ENCODE results near the gene SCAMP4.

The SCAMP4 gene

GRCh38 chr19:1905110-1905862, at the start of gene SCAMP4, which contains the start of gene ADAT3:
SCAMP4 (plus strand) TSS chr19:1905399; CDS start chr19:1915020, 9,621 bp downstream.
ADAT3 (plus strand) TSS chr19:1905399; CDS start chr19:1912048, 6,649 bp downstream.
- peak; percentile 98 for DNase-seq (ENCODE audit: low spot score)

GRCh38 chr19:1855828-1856255, 49.4 kb upstream of the SCAMP4 start:
- DNase-seq (ENCODE audit: low spot score): peak; percentile 62

DNA sequence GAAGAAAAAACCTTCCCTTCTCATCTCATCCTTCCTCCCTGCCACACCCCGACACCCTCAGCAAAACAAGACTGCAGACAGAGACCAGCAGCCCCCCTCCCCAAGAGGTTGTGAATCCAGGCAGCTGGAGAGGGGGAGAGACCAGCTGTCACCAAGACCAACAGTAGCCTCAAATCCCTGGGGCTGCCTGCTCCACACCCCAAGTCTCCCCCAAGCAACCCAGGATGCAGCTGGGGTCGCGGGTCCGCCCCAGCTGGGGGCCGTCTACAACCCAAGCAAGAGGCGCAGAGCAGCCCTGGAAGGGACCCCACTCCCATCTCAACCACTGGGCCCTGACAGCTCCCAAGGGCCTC, 48.9 kb upstream of the SCAMP4 start:
- DNase-seq (ENCODE audit: low spot score): peak; percentile 73

GRCh38 chr19:1856698-1857603, 48.2 kb upstream of the SCAMP4 start:
- DNase-seq (ENCODE audit: low spot score): peak; percentile 83

DNA sequence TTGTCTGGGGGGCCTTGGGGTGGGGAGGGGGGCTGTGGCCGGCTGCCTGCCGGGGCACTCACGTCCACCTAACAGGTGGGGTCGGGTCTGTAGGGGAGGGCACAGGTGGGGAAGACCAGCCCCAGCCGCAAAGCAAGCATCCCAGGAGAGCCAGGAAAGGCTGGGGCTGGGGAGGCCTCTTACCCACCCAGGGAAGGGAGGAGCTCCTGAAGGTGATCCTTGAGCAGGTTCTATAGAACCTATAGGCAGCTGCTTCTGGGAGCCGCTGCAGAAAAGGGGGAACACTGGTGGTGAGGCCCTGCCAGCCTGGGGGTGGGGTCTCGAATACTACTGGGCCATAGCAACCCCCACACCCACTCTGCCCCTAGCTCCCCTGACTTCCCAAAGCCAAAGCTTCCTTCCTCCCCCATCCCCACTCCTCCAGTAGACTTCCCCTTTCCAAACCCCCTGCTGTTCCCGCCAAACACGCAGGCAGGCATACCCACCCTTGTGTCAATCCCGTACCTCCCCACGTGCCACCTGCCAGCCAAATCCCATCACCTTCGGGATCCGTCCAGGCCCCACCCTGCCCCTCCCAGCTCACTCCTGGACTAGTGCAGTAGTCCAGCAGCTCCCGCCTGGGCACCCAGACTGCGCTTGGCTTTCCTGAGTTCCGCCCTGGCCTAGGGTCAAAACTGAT, 47.4 kb upstream of the SCAMP4 start:
- DNase-seq (ENCODE audit: low spot score): no peak

GRCh38 chr19:1858412-1859081, 46.7 kb upstream of the SCAMP4 start:
- DNase-seq (ENCODE audit: low spot score): peak; percentile 44

- DNase-seq (ENCODE audit: low spot score): no peak
Observed at GRCh38 chr19:1859331-1859781, 45.8 kb upstream of the SCAMP4 start.

GRCh38 chr19:1860042-1860775, 45.0 kb upstream of the SCAMP4 start:
- peak; percentile 53 for DNase-seq (ENCODE audit: low spot score)

GRCh38 chr19:1860821-1861598, 44.2 kb upstream of the SCAMP4 start:
- DNase-seq (ENCODE audit: low spot score): no peak

GRCh38 chr19:1861599-1862031, 43.6 kb upstream of the SCAMP4 start:
- DNase-seq (ENCODE audit: low spot score): no peak

GRCh38 chr19:1862068-1862423, 43.2 kb upstream of the SCAMP4 start:
- no peak for DNase-seq (ENCODE audit: low spot score)

GRCh38 chr19:1862424-1863327, 42.5 kb upstream of the SCAMP4 start:
- peak; percentile 77 for DNase-seq (ENCODE audit: low spot score)

- no peak for DNase-seq (ENCODE audit: low spot score)
Observed at GRCh38 chr19:1863328-1863637, 41.9 kb upstream of the SCAMP4 start, which contains the start of gene KLF16. KLF16 (minus strand) TSS chr19:1863579; CDS start chr19:1863497, 82 bp downstream.

DNA sequence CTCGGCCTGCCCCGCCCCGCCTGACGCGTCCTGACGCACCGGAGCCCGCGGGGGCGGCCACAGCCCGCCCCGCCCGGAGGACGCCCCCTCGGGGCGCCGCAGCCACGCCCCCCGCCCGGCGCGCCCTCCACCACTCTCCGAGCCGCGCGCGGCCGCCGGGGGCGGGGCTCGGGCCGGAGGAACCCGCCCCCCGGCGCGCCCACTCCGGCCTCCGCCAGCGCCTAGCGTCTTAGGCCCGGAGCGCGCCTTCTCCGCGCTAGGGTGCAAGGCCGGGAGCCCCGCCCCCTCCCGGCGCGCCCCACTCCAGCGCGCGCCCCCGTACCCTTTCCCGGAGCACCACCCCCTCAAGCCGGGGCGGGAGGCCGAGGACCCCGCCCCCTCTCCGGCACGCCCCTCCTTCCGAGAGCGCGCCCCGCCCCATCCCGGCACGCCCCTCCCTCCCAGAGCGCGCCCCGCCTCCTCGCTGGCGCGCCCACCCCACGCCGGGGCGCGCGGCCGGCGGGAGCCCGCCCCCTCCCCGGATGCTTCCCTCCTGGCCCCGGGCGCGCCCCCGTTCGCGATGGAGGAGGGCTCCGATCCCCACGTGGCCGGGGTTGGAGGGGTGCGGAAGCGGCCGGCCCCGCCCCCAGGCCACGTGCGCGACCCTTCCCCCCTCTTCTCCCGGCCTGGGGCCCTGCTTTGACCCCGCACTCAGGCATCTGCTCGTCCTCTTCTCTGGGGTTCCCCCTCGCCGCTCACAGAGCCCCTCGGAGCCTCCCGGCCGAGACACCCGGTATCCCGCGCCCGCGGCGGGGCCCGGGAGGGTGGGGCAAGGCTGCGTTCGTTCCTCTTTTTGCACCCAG, 41.3 kb upstream of the SCAMP4 start:
- peak; percentile 94 for DNase-seq (ENCODE audit: low spot score)

DNA sequence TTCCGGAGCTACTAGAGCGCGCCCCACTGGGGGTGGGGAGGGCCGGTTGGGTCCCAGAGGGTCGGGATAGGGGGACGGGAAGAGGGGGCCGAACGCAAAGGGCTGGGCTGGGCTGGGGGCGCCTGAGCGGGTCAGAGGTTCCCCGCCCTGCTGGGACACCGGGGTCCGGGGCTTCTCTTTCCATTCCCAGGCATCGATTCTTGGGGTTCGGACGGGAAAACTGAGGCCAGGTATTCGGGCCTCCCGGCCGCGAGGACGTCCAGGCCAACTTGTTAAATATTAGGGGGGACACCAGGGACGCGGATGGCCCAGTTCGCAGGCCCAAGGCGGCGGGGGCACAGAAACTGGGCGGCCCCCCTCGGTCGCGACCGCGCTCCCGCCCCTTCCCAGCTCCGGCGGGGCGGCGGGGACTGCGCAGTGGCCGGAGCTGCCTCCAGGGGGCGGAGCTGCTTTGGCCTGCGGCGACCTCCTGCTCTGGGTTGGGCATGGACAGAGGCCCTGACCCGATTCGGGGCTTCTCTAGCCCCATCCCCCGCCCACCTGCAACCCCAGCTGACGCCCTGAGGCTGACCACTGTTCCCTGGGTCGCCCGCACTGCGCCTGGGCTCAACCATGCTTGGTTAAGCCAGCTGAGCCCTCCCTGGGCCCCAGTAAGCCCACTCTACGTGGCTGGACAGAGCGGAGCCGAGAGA, 40.6 kb upstream of the SCAMP4 start:
- DNase-seq (ENCODE audit: low spot score): peak; percentile 76

DNA sequence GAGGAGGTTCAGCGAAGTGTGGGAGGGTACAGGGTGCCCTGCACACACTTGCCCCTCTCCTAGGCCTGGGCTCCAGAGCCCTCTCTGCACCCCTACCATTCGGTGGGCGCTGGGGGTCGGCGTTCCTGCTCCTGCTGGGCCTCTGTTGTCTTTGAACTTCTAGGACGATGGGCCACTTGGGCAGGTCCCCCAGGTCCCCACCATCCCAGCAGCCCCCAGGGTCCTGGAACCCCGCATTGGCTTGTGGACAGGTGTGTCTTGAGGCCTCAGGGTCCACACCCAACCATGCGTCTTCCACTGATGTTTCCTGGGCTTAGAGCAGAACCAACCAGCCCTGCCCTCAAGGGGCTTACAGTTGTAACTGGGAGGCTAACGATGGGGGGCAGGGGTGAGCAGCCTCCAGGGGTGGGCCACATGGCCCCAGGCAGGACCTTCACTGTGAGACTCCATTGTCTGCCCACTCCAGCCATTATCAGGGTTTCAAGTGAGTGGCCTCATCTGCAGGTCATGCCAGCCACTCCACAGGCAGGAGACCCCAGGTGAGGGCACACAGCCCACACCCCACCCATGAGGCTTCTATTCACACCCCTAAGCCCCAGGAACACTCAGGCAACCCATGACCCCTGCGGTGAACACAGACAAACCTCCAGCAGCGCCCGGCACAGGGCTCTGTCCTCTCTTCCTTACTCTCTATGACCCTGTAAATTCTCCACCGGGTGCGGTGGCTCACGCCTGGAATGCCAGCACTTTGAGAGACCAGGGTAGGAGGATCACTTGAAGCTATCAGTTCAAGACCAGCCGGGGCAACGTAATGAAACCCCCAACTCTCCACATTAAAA, 39.8 kb upstream of the SCAMP4 start:
- DNase-seq (ENCODE audit: low spot score): no peak
